ENCODE data around the gene KCNAB1. TPM values are rescaled to one million over a fixed set of nuclear protein-coding genes. Genes with fewer than 3 reads are reported as not detected.

The KCNAB1 gene
- total RNA-seq, 1 donor from 2014 or later: 2.1 TPM

GRCh38 chr3:156298014-156298413 is 177.6 kb downstream of the KCNAB1 start:
- Mint-ChIP-seq H3K4me3 (ENCODE audit: low read depth) (no peak overlapping the region), H3K4me1 (ENCODE audit: low read depth) (no peaks in the 10 kb centered on the region), H3K27ac (no peak overlapping the region), H3K9me3 (ENCODE audit: low read depth) (no peaks in the 10 kb centered on the region), H3K27me3 (peaks cover 22% of the 10 kb centered on the region), H3K36me3 (ENCODE audit: insufficient read depth) (no peaks in the 10 kb centered on the region)
- no peak for TF ChIP-seq CTCF (IDR thresholded peaks at IDR 0.05; ENCODE audit: unreplicated experiment)
- no peak for DNase-seq (ENCODE audit: low spot score, unreplicated experiment)

DNA sequence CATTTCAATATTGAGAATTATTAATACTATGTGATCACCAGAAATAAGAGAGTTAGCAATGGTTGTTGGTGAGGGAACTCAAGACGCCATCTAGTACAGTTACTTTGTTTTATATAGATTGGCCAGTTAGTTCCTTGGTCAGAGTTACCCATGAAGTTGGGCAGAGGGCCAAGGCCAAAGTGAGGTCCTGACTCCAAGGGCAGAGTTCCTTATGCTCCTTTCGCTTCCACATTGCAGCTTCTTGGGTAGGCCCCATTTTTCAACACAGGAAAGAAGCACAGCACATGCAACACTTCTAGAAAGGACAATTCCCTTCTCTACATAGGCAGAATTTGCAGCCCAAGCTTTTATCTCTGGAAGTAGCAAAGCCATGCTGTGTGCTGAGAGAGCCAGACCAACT is 178.6 kb downstream of the KCNAB1 start:
- no peak for DNase-seq (ENCODE audit: low spot score, unreplicated experiment)
- Mint-ChIP-seq H3K4me3 (ENCODE audit: low read depth) (no peak overlapping the region), H3K36me3 (ENCODE audit: insufficient read depth) (no peaks in the 10 kb centered on the region), H3K27ac (no peak overlapping the region), H3K9me3 (ENCODE audit: low read depth) (no peaks in the 10 kb centered on the region), H3K27me3 (peaks cover 14% of the 10 kb centered on the region), H3K4me1 (ENCODE audit: low read depth) (no peaks in the 10 kb centered on the region)
- TF ChIP-seq CTCF (IDR thresholded peaks at IDR 0.05; ENCODE audit: unreplicated experiment): no peak

DNA sequence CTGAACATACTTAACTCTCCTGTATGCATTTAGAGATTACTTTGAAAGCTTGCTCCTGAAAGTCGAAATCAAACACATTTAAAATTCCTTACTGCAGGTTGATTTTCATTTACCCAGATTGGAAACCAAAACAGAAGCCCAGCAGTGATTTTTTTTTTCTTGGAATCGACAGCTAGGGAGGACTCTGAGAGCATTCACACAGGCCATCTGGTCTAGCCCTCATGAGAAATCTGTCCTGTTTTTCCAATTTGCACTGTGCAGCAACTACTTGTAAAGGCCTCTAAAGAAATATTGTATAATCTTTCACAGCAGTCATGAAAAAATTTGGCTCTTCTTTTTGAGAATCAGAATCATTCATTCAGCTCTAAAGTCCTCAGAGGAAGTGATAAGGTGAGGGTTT is 179.2 kb downstream of the KCNAB1 start:
- H3K9me3 Mint-ChIP-seq (ENCODE audit: low read depth): no peaks in the 10 kb centered on the region
- no peaks in the 10 kb centered on the region for H3K4me1 Mint-ChIP-seq (ENCODE audit: low read depth)
- no peak for DNase-seq (ENCODE audit: low spot score, unreplicated experiment)
- H3K4me3 Mint-ChIP-seq (ENCODE audit: low read depth): no peak overlapping the region
- H3K27ac Mint-ChIP-seq: no peak overlapping the region
- H3K36me3 Mint-ChIP-seq (ENCODE audit: insufficient read depth): no peaks in the 10 kb centered on the region
- TF ChIP-seq CTCF (IDR thresholded peaks at IDR 0.05; ENCODE audit: unreplicated experiment): no peak
- H3K27me3 Mint-ChIP-seq: peaks cover 11% of the 10 kb centered on the region

DNA sequence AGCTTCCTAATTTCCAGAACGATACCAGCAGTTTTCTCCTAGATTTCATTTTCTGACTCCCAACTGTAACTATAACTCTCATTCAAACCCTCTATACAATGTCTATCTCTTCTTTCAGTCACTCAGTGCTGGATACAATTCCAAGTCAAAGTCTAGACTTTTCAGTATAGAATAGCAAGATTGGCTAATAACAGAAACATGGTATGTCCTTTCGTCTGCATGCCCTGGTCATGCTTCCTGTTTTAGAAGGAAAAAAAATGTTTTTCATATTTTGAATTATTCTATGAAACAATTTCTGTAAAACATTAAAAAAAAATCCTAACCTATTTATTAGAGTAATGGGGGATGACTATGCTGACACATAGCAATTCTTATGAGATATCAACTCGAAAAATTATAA is 180.0 kb downstream of the KCNAB1 start:
- no peak for TF ChIP-seq CTCF (IDR thresholded peaks at IDR 0.05; ENCODE audit: unreplicated experiment)
- DNase-seq (ENCODE audit: low spot score, unreplicated experiment): no peak
- Mint-ChIP-seq H3K27me3 (peaks cover 11% of the 10 kb centered on the region), H3K27ac (no peak overlapping the region), H3K4me3 (ENCODE audit: low read depth) (no peak overlapping the region), H3K36me3 (ENCODE audit: insufficient read depth) (no peaks in the 10 kb centered on the region), H3K9me3 (ENCODE audit: low read depth) (no peaks in the 10 kb centered on the region), H3K4me1 (ENCODE audit: low read depth) (no peaks in the 10 kb centered on the region)

- Mint-ChIP-seq H3K4me1 (ENCODE audit: low read depth) (no peaks in the 10 kb centered on the region), H3K27ac (no peak overlapping the region), H3K9me3 (ENCODE audit: low read depth) (no peaks in the 10 kb centered on the region), H3K27me3 (peaks cover 11% of the 10 kb centered on the region), H3K4me3 (ENCODE audit: low read depth) (no peak overlapping the region), H3K36me3 (ENCODE audit: insufficient read depth) (no peaks in the 10 kb centered on the region)
- no peak for DNase-seq (ENCODE audit: low spot score, unreplicated experiment)
- TF ChIP-seq CTCF (IDR thresholded peaks at IDR 0.05; ENCODE audit: unreplicated experiment): no peak
These were observed 180.8 kb downstream of the KCNAB1 start for GRCh38 chr3:156300929-156301840.

Measured in progenitor cell of endocrine pancreas (in vitro differentiated cells).